Skeletal muscle tissue (tissue), 4 donors: ENCODE measurements around the gene CHGA. TPM values are rescaled to one million over a fixed set of nuclear protein-coding genes. Genes with fewer than 3 reads are reported as not detected.

Source experiments
- H3K27ac ChIP-seq: one replicate; pipeline ENCODE4 v1.7.0; 2013; ENCODE audit warnings: mild to moderate bottlenecking, low read depth, low read length, inconsistent platforms
- H3K27me3 ChIP-seq, 3 donors: one replicate each; pipeline ENCODE4 v1.7.0; 2013; ENCODE audit warnings: low read length in 3 of 3; ENCODE audit not compliant: control insufficient read depth in 3 of 3, insufficient read depth in 3 of 3
- H3K36me3 ChIP-seq, 3 donors: one replicate each; pipeline ENCODE4 v1.7.0; 2013; ENCODE audit warnings: low read length in 3 of 3; ENCODE audit not compliant: control insufficient read depth in 3 of 3, insufficient read depth in 3 of 3
- H3K4me1 ChIP-seq, 3 donors: one replicate each; pipeline ENCODE4 v1.7.0; 2013; ENCODE audit warnings: low read length in 3 of 3, mild to moderate bottlenecking in 3 of 3; ENCODE audit not compliant: control insufficient read depth in 3 of 3, insufficient read depth in 3 of 3
- H3K4me3 ChIP-seq, 3 donors: one replicate each; pipeline ENCODE4 v1.7.0; 2013; ENCODE audit warnings: low read length in 3 of 3
- H3K9ac ChIP-seq, 3 donors: one replicate each; pipeline ENCODE4 v1.7.0; 2013; ENCODE audit warnings: low read length in 3 of 3, mild to moderate bottlenecking in 3 of 3, moderate library complexity in 2 of 3, low read depth in 1 of 3
- H3K9me3 ChIP-seq, 3 donors: one replicate each; pipeline ENCODE4 v1.7.0; 2013; ENCODE audit warnings: low read length in 3 of 3; ENCODE audit not compliant: control insufficient read depth in 3 of 3
- total RNA-seq: library from RNA; depleted of rRNA; stranded (reverse); fragments of >200 nt; gene quantifications from one replicate; pipeline ENCODE4 v1.2.3, GENCODE V29; 2014
- donor health status: Osteomylitis.

The CHGA gene
- total RNA-seq, 1 donor from 2014 or later, result 0.52 TPM

DNA sequence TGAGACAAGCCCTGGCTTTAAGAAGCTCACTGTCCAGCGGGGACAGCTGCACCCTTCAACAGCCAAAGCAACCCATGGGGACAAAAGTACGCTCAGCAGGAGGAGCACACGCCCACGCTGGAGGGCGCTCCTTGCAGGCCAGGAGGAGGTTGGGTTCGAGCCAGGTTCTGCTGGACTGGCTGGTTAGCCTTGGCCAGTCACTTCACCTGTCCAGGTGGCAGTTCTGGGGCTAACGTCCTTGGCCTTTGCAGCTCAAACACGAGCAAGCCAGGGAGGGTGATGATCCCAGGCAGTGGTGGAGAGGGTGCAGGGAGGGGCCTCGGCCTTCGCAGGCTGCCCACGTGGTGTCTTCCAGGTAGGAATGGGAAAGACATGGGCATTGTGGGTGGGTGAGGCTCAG is 13.1 kb downstream of the CHGA start:
- H3K27me3 ChIP-seq, result no peaks in the 10 kb centered on the region
- peaks cover 2 to 6% (median 3%) of the 10 kb centered on the region in 3 donors for H3K36me3 ChIP-seq
- no peaks in the 10 kb centered on the region for H3K4me1 ChIP-seq
- no peak overlapping the region for H3K9ac ChIP-seq
- H3K4me3 ChIP-seq, result no peak overlapping the region
- no peak overlapping the region for H3K27ac ChIP-seq
- H3K9me3 ChIP-seq, result no peaks in the 10 kb centered on the region

DNA sequence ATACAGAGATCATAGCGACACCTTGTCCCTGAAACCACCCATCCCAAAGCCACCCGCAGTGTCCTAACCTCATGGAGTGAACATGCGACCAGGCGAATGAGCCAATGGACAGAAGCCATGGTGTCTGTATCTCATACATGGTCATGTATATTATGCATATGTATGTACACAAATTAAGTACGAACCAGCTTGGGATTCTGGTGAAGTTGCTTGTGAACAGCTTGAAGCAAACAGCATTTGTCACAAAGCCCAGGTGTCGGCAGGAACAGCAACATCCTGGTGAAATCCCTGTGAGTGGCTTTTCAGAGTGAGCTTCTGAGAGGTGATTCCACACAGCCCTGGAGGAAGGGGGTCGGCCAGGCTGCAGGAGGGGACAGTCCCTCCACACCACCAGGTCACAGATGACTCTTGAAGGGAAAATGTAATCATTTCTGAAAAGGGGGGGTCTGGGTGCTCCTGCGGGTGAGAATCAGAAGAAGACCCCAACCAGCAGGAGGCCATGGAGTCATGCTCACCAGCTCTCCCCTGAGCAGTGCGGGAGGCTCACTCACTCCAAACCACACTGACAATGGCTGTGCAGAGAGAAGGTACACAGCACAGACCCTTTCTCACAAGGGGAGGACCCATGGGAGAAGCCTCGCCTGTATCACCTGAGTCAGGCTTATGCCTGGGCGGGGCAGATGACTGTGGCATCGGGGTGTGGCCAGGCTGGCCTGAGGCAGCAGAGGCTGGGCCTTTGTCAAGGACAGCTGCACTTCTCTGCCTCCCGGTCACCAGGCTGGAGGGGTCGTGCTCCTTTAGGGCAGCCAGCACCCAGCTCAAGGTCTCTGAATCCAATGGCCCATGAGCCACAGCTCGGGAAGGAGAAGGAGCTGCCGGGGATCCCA is 14.3 kb downstream of the CHGA start:
- no peaks in the 10 kb centered on the region for H3K4me1 ChIP-seq
- no peak overlapping the region for H3K4me3 ChIP-seq
- H3K27me3 ChIP-seq, result no peaks in the 10 kb centered on the region
- no peaks in the 10 kb centered on the region for H3K9me3 ChIP-seq
- H3K9ac ChIP-seq, result no peak overlapping the region
- H3K36me3 ChIP-seq, result peaks cover 3 to 12% (median 10%) of the 10 kb centered on the region in 3 donors
- H3K27ac ChIP-seq, result no peak overlapping the region

DNA sequence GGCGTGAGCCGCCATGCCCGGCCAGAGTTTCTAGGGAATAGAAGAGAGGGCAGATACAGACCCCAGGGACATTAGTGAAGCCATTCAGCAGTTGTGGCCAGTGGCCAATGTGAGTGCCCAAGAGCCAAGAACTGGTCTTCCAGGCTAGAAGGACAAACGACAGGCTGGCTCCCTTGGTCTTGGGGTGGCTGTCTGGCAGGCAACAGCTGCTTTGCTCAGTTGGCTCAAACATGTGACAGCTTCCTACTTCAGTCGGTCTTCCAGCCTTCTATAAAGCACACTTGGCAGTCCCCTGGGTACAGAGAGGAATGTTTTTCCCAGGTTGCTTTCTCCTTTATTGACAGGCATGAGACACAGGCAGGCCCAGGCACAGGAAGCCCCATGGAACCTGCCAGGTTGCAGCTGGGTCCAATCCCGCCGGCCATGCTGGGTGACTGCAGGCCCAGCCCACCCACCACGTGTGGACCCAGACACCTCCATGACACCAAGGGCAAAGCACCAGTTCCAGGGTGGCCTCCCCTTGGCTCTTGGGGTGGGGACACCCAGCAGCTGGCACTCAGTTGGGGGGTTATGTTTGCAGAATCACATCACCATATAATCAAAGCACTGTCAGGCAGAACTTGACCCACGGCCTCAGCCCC is 15.4 kb downstream of the CHGA start:
- H3K27ac ChIP-seq, result no peak overlapping the region
- H3K9me3 ChIP-seq, result no peaks in the 10 kb centered on the region
- H3K9ac ChIP-seq, result no peak overlapping the region
- no peak overlapping the region for H3K4me3 ChIP-seq
- no peaks in the 10 kb centered on the region for H3K27me3 ChIP-seq
- H3K36me3 ChIP-seq, result peaks cover 6 to 14% (median 13%) of the 10 kb centered on the region in 3 donors
- H3K4me1 ChIP-seq, result no peaks in the 10 kb centered on the region

DNA sequence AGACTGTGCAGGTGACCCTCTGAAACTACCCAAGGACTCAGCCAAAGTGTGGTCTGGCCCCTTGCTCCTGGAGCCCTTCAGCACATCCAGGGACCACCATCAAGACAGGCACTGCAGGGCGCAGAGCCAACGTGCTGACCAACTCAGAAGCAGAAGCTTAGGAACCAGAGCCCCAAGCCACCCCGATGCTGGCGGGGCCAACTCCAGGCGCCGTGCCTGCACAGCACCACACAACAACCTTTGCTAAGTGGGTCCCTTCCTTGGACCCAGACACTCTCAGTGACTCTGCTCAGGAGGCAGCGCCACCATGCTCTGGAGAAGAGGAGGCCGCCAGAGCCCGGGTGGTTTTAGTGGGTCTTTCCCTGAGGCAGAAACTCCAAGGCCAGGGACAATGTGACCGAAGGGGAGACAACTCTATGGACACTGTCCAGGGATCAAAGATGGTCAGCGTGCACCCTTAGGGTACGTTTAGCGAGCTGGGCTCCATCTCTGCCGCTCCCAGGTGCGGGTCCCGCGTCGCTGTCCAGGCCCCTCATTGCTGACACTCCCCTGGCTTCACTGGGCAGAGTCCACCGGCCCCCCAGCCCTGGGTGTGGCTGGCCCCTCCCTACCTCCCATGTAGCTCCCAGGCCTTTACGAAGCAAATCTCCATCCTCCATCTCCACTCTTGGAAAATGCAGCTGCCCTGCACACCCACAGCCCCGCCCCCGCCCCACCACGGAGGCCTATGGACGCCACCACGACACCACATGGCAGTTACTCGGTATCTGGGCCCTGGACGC is 16.1 kb downstream of the CHGA start:
- Histone ChIP-seq H3K4me3 (no peak overlapping the region), H3K4me1 (no peaks in the 10 kb centered on the region), H3K9me3 (no peaks in the 10 kb centered on the region), H3K9ac (no peak overlapping the region), H3K27ac (no peak overlapping the region), H3K27me3 (no peaks in the 10 kb centered on the region), H3K36me3 (peaks cover 9 to 19% (median 13%) of the 10 kb centered on the region in 3 donors)

DNA sequence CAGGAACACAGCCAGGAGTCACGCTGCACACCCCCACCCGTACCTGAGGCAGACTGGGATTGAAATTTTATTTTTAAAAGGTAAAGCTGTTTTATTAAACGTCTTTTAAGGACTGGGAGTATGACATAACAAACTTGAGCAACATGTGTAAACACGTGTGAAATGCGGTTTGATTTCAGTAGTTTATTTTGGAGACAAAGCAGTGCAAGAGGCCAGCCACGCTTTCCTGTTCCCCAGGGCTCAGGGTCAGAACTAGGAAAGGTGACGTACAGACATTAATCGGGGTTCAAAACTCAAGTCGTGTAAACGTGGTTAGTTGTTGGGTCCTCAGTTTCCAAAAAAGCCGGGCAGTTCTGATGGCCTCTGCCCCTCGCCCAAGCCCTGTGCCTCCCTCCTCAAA is 16.7 kb downstream of the CHGA start:
- Histone ChIP-seq H3K27ac (no peak overlapping the region), H3K27me3 (no peaks in the 10 kb centered on the region), H3K36me3 (peaks cover 13 to 19% (median 14%) of the 10 kb centered on the region in 3 donors), H3K9ac (no peak overlapping the region), H3K4me1 (no peaks in the 10 kb centered on the region), H3K4me3 (no peak overlapping the region), H3K9me3 (no peaks in the 10 kb centered on the region)

DNA sequence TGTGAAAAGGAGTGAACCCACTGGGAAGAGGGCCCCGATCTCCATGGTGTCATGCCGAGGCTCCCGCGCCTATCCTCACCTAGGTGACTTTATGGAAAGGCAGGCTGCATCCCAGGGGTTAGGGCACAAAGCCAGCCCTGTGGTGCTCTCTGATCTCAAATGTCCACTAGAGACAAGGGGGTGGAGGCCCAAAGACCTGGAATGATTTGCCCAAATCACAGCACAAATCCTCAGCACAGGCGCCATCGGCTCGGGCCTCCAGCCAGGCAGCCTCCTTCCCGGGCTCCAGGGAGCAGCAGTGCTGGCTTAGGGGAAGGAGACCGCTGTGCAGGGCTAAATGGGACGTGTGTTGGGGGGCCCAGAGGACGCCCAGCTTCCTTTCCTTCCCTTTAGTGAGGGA is 17.6 kb downstream of the CHGA start:
- Histone ChIP-seq H3K27ac (no peak overlapping the region), H3K9ac (no peak overlapping the region), H3K36me3 (peaks cover 15 to 21% (median 19%) of the 10 kb centered on the region in 3 donors), H3K4me3 (no peak overlapping the region), H3K4me1 (no peaks in the 10 kb centered on the region), H3K9me3 (no peaks in the 10 kb centered on the region), H3K27me3 (no peaks in the 10 kb centered on the region)

DNA sequence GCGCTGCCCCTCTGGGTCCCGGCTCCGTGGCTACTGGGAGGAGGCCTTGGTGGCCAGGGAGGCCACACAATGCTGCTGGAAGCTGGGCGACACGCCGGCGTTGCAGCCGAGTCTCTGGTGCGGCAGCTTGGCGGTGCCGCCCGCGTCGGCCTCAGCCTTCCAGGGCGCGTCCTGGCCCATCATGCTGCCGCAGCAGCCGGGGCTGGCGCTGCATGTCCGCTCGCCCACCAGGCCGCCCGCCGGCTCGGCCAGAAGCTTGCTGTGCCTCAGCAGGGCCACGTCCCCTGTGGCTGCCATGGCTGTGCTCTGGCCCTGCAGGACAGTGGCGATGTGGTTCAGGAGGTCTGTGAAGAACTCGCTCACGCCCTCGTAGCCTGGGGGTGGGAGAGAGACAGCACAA is 18.6 kb downstream of the CHGA start:
- H3K36me3 ChIP-seq, result peaks cover 17 to 21% (median 19%) of the 10 kb centered on the region in 3 donors
- peaks cover 3 to 6% (median 3%) of the 10 kb centered on the region in 3 donors for H3K4me1 ChIP-seq
- no peak overlapping the region for H3K9ac ChIP-seq

DNA sequence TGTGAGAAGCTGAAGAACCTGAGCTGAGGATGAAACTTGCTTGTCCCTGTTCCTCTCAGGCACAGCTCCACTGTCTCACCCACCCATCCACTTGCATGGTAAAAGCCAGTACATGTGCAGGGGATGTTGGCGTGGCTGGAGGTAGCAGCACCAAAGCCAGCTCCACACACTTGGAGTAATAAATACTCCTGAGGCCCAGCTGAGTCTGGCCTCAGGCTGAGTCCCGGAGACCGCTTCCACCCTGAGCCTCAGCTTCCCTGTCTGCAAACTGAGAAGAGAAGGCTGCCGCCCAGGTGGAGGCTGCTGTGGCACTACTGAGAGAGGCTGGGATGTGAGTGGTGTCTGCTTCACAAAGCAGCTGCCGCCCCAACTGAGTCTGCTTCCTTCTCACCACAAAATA is 19.2 kb downstream of the CHGA start:
- peaks cover 3 to 9% (median 6%) of the 10 kb centered on the region in 3 donors for H3K4me1 ChIP-seq
- H3K4me3 ChIP-seq, result no peak overlapping the region
- H3K9ac ChIP-seq, result no peak overlapping the region
- peaks cover 17 to 21% (median 19%) of the 10 kb centered on the region in 3 donors for H3K36me3 ChIP-seq
- no peaks in the 10 kb centered on the region for H3K27me3 ChIP-seq
- no peak overlapping the region for H3K27ac ChIP-seq
- no peaks in the 10 kb centered on the region for H3K9me3 ChIP-seq

More for the DNA sequence above, 18.6 kb downstream of the CHGA start:
- H3K27me3 ChIP-seq, result no peaks in the 10 kb centered on the region
- H3K9me3 ChIP-seq, result no peaks in the 10 kb centered on the region
- H3K27ac ChIP-seq, result no peak overlapping the region
- no peak overlapping the region for H3K4me3 ChIP-seq

DNA sequence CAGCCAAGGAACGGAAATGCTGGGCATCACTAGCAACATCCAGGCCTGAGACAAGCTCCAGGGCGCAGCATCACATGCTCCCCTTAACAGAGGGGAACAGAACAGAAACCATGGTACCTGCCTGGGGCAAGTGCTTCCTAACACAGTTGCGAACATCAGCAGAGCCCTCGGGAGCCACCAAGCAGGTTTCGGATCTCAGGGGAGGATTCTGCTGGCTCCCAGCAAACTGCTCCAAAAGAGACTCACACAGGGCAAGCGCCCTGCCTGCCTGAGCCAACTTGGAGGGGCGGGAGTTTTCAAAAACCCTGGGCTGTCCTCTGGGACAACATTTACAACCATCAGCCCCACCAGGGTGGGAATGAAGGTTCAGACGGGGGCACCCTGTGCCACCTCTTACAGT is 19.6 kb downstream of the CHGA start:
- no peak overlapping the region for H3K9ac ChIP-seq
- H3K27ac ChIP-seq, result no peak overlapping the region
- no peaks in the 10 kb centered on the region for H3K9me3 ChIP-seq
- no peaks in the 10 kb centered on the region for H3K27me3 ChIP-seq
- H3K36me3 ChIP-seq, result peaks cover 17 to 21% (median 19%) of the 10 kb centered on the region in 3 donors
- H3K4me3 ChIP-seq, result no peak overlapping the region
- H3K4me1 ChIP-seq, result peaks cover 3 to 9% (median 6%) of the 10 kb centered on the region in 3 donors
